Neuronal stem cell (in vitro differentiated cells): ENCODE results near the gene CDH13.

Experiments
- DNase-seq: peaks from one replicate; pipeline ENCODE4 v3.0.0-alpha.2; 2013; ENCODE audit warnings: low spot score
- H2AFZ ChIP-seq: one replicate; pipeline ENCODE4 v1.6.1; 2013; ENCODE audit warnings: mild to moderate bottlenecking, low read length, inconsistent platforms
- H2AK5ac ChIP-seq: 2 replicates; pipeline ENCODE4 v1.6.1; 2013; ENCODE audit warnings: low read depth, mild to moderate bottlenecking, inconsistent platforms, low read length, moderate library complexity, mixed read lengths
- H2BK120ac ChIP-seq: 2 replicates; pipeline ENCODE4 v1.6.1; 2013; ENCODE audit warnings: low read depth, mild to moderate bottlenecking, inconsistent platforms, low read length, moderate library complexity, mixed read lengths
- H2BK12ac ChIP-seq: one replicate; pipeline ENCODE4 v1.6.1; 2013; ENCODE audit warnings: low read length, inconsistent platforms
- H2BK15ac ChIP-seq: 2 replicates; pipeline ENCODE4 v1.6.1; 2013; ENCODE audit warnings: mild to moderate bottlenecking, low read length, inconsistent platforms, mixed read lengths
- H2BK5ac ChIP-seq: one replicate; pipeline ENCODE4 v1.6.1; 2013; ENCODE audit warnings: inconsistent platforms, mild to moderate bottlenecking, low read length, moderate library complexity
- H3K14ac ChIP-seq: one replicate; pipeline ENCODE4 v1.6.1; 2013; ENCODE audit warnings: low read length, inconsistent platforms
- H3K18ac ChIP-seq: 2 replicates; pipeline ENCODE4 v1.6.1; 2013; ENCODE audit warnings: low read length, inconsistent platforms
- H3K23ac ChIP-seq: 2 replicates; pipeline ENCODE4 v1.6.1; 2013; ENCODE audit warnings: low read depth, mild to moderate bottlenecking, mixed read lengths, low read length, inconsistent platforms; ENCODE audit not compliant: poor library complexity
- H3K27ac ChIP-seq: replicated peaks from 3 replicates; pipeline ENCODE4 v1.5.1; 2013; ENCODE audit warnings: low read length, inconsistent platforms
- H3K27me3 ChIP-seq, 3 experiments: 2 replicates each; pipeline ENCODE4 v1.6.1; 2013; ENCODE audit warnings: low read length in 3 of 3, mild to moderate bottlenecking in 2 of 3, inconsistent platforms in 1 of 3, low read depth in 1 of 3, mixed read lengths in 1 of 3, moderate library complexity in 1 of 3; ENCODE audit not compliant: control insufficient read depth in 3 of 3, insufficient read depth in 3 of 3
- H3K36me3 ChIP-seq, 2 donors: replicated peaks in 1 of 2; 2 replicates each; pipeline ENCODE4 v1.6.1; 2013; ENCODE audit warnings: low read length in 2 of 2; ENCODE audit not compliant: control insufficient read depth in 2 of 2, insufficient read depth in 2 of 2
- H3K4ac ChIP-seq: 2 replicates; pipeline ENCODE4 v1.6.1; 2013; ENCODE audit warnings: inconsistent platforms, mild to moderate bottlenecking, low read length, moderate library complexity
- H3K4me1 ChIP-seq, 2 donors: 1 replicate in 1 of 2; 2 replicates in 1 of 2; pipeline ENCODE4 v1.6.1; 2013; ENCODE audit warnings: low read length in 2 of 2, low read depth in 1 of 2; ENCODE audit not compliant: control insufficient read depth in 2 of 2, insufficient read depth in 1 of 2
- H3K4me2 ChIP-seq: one replicate; pipeline ENCODE4 v1.6.1; 2013; ENCODE audit warnings: mild to moderate bottlenecking, low read length, inconsistent platforms; ENCODE audit not compliant: insufficient read depth, poor library complexity, severe bottlenecking
- H3K4me3 ChIP-seq, 2 donors: 2 replicates each; pipeline ENCODE4 v1.5.1; 2013; ENCODE audit warnings: low read length in 2 of 2, mild to moderate bottlenecking in 2 of 2, inconsistent platforms in 1 of 2, moderate library complexity in 1 of 2
- H3K79me1 ChIP-seq: one replicate; pipeline ENCODE4 v1.6.1; 2013; ENCODE audit warnings: low read depth, mild to moderate bottlenecking, inconsistent platforms, low read length, moderate library complexity
- H3K9ac ChIP-seq: one replicate; pipeline ENCODE4 v1.6.1; 2013; ENCODE audit warnings: mild to moderate bottlenecking, low read depth, low read length, inconsistent platforms; ENCODE audit not compliant: poor library complexity
- H3K9me3 ChIP-seq, 2 donors: replicated peaks in 1 of 2; 2 replicates each; pipeline versions ENCODE3 to v1.6.1; 2013; ENCODE audit warnings: low read length in 2 of 2, mild to moderate bottlenecking in 2 of 2, inconsistent platforms in 1 of 2, low read depth in 1 of 2, mixed read lengths in 1 of 2, moderate library complexity in 1 of 2; ENCODE audit not compliant: control insufficient read depth in 2 of 2, insufficient read depth in 1 of 2
- H4K8ac ChIP-seq: one replicate; pipeline ENCODE4 v1.6.1; 2013; ENCODE audit warnings: low read depth, mild to moderate bottlenecking, inconsistent platforms, low read length, moderate library complexity
- H4K91ac ChIP-seq: one replicate; pipeline ENCODE4 v1.6.1; 2013; ENCODE audit warnings: low read length, low read depth, mild to moderate bottlenecking, inconsistent platforms; ENCODE audit not compliant: poor library complexity
- WGBS, 2 donors: extraction: QIAGEN DNeasy Blood & Tissue Kit; methylation state at CpG; one replicate each; pipeline ENCODE4 v1.1.7; 2013; ENCODE audit warnings: missing lambda C conversion rate in 2 of 2, mixed read lengths in 1 of 2; ENCODE audit not compliant: insufficient read length in 2 of 2, insufficient replicate concordance in 1 of 2; ENCODE audit errors: extremely low coverage in 2 of 2; 5-methylcytosine and 5-hydroxymethylcytosine counted together

Gene CDH13

GRCh38 chr16:82953517-82953916 lies 326.7 kb downstream of the CDH13 start:
- no peaks in the 10 kb centered on the region for H3K9me3 ChIP-seq
- H2BK5ac ChIP-seq = no peak overlapping the region
- H2BK12ac ChIP-seq = no peak overlapping the region
- H3K23ac ChIP-seq = no peak overlapping the region
- no peak overlapping the region for H2BK15ac ChIP-seq
- H3K27ac ChIP-seq = no peak overlapping the region
- no peak overlapping the region for H2BK120ac ChIP-seq
- no peaks in the 10 kb centered on the region for H3K27me3 ChIP-seq
- H3K9ac ChIP-seq = no peak overlapping the region
- no peak overlapping the region for H4K8ac ChIP-seq
- no peak overlapping the region for H4K91ac ChIP-seq
- H2AFZ ChIP-seq = no peak overlapping the region
- no peak overlapping the region for H3K18ac ChIP-seq
- H2AK5ac ChIP-seq = no peak overlapping the region
- H3K14ac ChIP-seq = no peak overlapping the region
- H3K4me2 ChIP-seq = no peak overlapping the region
- WGBS, 2 donors = no CpG with 5 or more reads among the region's 2 CpGs
- no peaks in the 10 kb centered on the region for H3K4me1 ChIP-seq
- no peak for DNase-seq
- H3K79me1 ChIP-seq = no peaks in the 10 kb centered on the region
- H3K4ac ChIP-seq = no peak overlapping the region
- no peaks in the 10 kb centered on the region for H3K36me3 ChIP-seq
- no peak overlapping the region for H3K4me3 ChIP-seq

GRCh38 chr16:82954224-82954929 lies 327.6 kb downstream of the CDH13 start:
- no peak overlapping the region for H2AK5ac ChIP-seq
- H3K23ac ChIP-seq = no peak overlapping the region
- no peak overlapping the region for H2BK15ac ChIP-seq
- no peak overlapping the region for H3K9ac ChIP-seq
- no peak overlapping the region for H4K8ac ChIP-seq
- no peak overlapping the region for H2AFZ ChIP-seq
- no peaks in the 10 kb centered on the region for H3K4me1 ChIP-seq
- no peak overlapping the region for H3K4me2 ChIP-seq
- no peak overlapping the region for H3K18ac ChIP-seq
- no peak overlapping the region for H3K4ac ChIP-seq
- H2BK120ac ChIP-seq = no peak overlapping the region
- no peak overlapping the region for H2BK12ac ChIP-seq
- H3K27me3 ChIP-seq = no peaks in the 10 kb centered on the region
- no peak overlapping the region for H4K91ac ChIP-seq
- H3K36me3 ChIP-seq = no peaks in the 10 kb centered on the region
- no peaks in the 10 kb centered on the region for H3K9me3 ChIP-seq
- no peak overlapping the region for H3K4me3 ChIP-seq
- H3K27ac ChIP-seq = no peak overlapping the region
- no peak overlapping the region for H3K14ac ChIP-seq
- WGBS, 2 donors = no CpG with 5 or more reads among the region's 8 CpGs
- no peak for DNase-seq
- no peaks in the 10 kb centered on the region for H3K79me1 ChIP-seq
- no peak overlapping the region for H2BK5ac ChIP-seq

- no peak overlapping the region for H2BK15ac ChIP-seq
- no peak overlapping the region for H2BK5ac ChIP-seq
- no peak overlapping the region for H3K9ac ChIP-seq
- no peak for DNase-seq
- no peaks in the 10 kb centered on the region for H3K36me3 ChIP-seq
- H2BK12ac ChIP-seq = no peak overlapping the region
- H3K27me3 ChIP-seq = no peaks in the 10 kb centered on the region
- no peak overlapping the region for H4K8ac ChIP-seq
- H3K27ac ChIP-seq = no peak overlapping the region
- no CpG with 5 or more reads among the region's 3 CpGs for WGBS, 2 donors
- H3K14ac ChIP-seq = no peak overlapping the region
- H3K4me3 ChIP-seq = no peak overlapping the region
- no peak overlapping the region for H2BK120ac ChIP-seq
- H3K4me2 ChIP-seq = no peak overlapping the region
- H3K23ac ChIP-seq = no peak overlapping the region
- no peaks in the 10 kb centered on the region for H3K9me3 ChIP-seq
- no peak overlapping the region for H3K18ac ChIP-seq
- H4K91ac ChIP-seq = no peak overlapping the region
- no peak overlapping the region for H2AFZ ChIP-seq
- H3K4ac ChIP-seq = no peak overlapping the region
- no peaks in the 10 kb centered on the region for H3K79me1 ChIP-seq
- no peak overlapping the region for H2AK5ac ChIP-seq
- H3K4me1 ChIP-seq = no peaks in the 10 kb centered on the region
Observed at GRCh38 chr16:82955741-82956348, 329.1 kb downstream of the CDH13 start.

- Histone ChIP-seq H4K91ac (no peak overlapping the region), H3K9ac (no peak overlapping the region), H2BK5ac (no peak overlapping the region), H3K79me1 (no peaks in the 10 kb centered on the region), H2BK15ac (no peak overlapping the region), H3K4me2 (no peak overlapping the region), H2BK120ac (no peak overlapping the region), H3K23ac (no peak overlapping the region), H3K27me3 (no peaks in the 10 kb centered on the region), H4K8ac (no peak overlapping the region), H3K9me3 (no peaks in the 10 kb centered on the region), H3K27ac (no peak overlapping the region), H3K4me1 (no peaks in the 10 kb centered on the region), H2AK5ac (no peak overlapping the region), H3K14ac (no peak overlapping the region), H3K4me3 (no peak overlapping the region), H3K4ac (no peak overlapping the region), H2BK12ac (no peak overlapping the region), H3K36me3 (no peaks in the 10 kb centered on the region), H2AFZ (no peak overlapping the region), H3K18ac (no peak overlapping the region)
- no CpG with 5 or more reads among the region's 3 CpGs for WGBS, 2 donors
- DNase-seq = no peak
Observed at GRCh38 chr16:82957212-82957611, 330.4 kb downstream of the CDH13 start.
